OCI-M1 (cell line): ENCODE data around the gene LRBA.

ENCODE experiments used
- DNase-seq: peaks from one replicate; lab custom pipeline; 2025; lab: John Stamatoyannopoulos, UW

The LRBA gene

DNA sequence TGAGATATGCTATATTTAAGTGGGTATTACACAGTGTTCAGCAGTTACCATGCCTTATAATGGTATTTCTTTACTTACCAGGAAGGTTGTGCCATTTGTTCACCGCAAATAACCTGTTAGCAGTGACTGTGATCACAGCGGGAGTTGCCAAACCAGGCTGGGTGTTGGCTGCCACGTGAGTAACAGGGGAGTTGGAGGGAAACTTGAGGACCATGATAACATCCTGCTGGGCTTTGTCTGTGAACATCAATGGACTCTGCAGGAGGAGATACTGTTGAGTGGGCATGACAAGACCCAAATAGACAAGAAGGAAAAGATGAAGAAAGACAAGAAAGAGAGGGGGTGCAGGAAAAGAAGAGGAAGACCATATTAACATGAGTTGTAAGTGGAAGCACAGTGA lies 694.0 kb downstream of the LRBA start:
- peak; percentile 52 for DNase-seq

DNA sequence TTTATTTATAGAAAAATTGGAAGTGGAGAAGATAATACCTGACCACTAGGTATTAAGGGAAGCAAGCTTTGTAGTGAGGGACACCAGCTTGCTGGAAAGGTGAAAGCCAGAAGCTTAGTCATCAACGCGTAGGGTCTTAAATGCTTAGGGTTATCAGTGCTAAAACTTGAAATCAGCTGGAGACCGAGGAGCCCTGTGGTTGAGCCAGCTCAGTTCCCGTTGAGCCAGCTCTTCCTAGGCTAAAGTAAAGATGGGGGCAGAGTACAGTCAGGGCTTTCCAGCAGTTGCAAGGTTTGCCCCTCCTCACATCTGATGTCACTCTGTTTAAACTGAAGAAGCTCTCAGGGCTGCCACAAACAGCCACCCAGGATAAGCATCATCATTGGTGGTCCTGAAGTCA lies 696.1 kb downstream of the LRBA start:
- DNase-seq, result peak; percentile 89

DNA sequence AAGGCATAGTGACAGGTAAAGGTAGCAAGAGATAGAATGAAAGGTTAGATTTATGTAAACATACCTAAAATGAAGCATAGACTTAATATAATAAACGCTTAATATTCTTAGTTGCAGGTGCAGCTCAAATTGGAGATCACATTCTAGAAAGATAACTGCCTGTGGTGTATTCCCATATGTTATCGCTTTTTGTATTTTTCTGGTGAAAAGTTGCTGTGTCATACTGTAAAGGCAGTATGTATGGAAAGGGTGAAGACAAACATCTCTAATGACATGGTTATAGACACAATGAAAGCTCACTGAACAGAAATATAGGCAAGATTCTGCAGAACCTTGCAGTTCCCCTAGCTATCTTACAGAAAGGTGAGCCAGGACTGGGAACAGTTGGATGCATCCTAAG lies 696.6 kb downstream of the LRBA start:
- DNase-seq, result peak; percentile 81

DNA sequence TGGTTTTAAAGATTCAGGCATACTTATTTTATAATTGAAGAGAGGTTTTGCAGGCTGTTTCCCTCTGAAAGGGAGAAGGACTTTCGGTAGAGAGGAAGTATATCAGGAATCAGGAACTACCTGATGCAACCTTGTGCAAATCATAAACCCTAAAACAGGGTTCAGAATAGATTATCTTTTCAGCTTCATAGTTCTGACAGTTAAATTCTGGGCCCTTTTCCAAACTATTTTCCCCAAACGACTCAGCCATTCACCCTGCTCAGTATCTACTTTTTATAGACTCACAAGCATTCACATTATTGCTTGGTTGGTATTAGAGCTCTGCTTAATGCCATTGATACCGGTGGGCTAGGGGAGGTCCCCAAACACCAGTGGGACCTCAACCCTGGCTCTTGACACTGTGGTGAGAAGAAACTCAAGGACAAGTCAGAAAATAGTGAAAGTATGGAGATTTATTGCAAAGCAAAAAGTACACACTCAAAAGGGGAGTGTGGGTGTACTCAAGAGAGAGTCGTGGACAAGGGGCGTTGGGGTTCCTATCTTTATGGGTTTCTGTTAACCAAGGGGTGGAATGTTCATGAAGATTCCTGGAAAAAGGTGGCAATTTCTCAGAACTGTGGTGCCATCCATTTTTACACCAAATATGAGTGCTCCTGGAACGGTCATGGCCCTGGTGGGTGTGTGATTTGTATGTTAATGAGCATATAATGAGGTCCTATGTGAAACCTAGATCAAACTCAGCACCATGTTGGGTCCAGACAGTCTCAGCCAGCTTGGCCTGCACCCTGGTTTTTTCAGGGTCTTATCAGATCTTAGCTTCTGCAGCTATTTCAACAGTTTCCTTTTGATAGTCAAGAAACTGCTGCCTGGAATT lies 698.5 kb downstream of the LRBA start:
- DNase-seq, result peak; percentile 96

DNA sequence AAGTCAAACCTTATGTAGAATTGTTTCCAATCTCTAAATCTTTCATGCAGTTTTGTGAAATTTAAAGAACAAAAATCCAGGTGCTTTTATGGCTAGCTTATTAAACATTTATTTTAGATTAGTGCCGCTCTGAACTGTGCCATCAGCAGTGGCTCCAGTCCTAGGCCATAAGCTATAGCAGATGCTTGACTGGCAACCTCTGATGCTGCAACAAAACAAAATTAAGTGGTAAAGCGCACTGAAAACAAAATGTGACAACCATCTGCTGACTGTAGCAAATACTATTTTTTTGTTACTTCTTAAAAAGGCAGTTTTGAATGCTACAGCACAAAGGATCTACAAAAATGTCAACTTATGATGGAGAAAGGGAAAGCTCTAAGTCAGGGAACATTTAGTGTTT lies 699.4 kb downstream of the LRBA start:
- DNase-seq, result no peak

DNA sequence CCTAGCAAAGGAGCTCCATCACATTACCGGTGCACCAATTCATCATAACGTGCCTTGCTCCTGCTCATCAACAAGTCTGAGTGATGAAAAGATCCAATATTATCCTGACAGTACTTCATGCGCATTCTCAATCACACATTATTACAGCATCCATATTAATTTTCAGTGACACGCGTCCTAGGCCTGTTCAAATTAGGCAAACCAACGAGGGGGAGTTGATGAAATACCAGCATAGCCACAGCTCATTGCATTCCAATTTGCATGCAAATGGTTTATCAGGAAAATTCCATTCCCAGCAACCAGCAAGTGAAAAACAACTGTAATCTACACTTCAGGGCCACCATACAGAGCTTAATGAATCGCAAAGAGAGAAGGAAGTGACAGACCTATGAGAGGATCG lies 699.9 kb downstream of the LRBA start:
- DNase-seq, result no peak

DNA sequence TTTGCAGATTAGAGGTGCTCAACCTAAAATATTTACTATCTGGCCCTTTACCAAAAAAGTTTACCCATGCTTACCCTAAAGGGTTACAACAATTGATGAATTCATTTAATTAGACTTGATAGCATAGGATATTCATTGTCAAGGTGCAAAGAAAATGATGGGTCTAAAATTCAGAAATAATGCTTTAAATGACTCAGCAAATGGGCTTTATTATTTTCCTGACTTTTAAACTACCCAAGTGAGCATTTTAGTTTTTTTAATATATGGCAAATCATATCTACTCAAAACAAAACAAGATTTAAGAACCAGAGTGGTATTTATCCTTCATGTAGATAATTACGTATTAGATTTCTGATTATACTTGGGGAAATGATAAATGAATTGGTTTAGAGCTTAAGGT lies 701.1 kb downstream of the LRBA start:
- DNase-seq, result no peak

DNA sequence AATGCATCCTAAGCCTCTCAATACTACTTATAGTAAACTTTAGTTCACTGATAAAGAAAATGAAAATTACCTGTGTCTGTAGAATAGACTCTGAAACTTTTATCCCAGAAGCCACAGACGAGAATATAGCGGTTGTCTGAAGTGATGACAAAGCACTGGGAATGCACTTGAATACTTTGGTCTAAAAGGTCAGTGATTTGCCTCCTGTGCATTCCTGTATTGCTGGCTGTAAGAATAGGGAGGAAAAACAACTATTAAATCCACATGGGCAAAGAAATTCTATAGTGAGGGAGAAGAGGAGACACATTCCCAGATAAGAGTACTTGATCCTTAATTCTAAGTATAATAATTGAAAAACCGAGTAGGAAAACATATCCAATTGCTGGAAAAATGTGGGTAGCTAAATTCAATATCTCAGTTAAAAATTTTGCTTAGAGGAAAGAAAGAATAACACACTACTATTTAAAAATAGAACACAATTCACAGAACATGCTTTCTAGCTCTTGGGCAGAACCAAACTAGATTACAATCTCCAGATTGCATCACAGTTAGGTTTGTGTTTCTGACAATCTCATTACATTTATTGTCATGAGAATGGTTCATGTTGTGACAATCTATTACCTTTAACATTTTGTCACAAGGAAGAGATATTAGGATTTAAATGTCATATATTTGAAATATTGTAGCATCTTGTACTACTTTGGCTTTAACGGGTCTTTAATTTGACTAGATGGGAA lies 704.8 kb downstream of the LRBA start:
- DNase-seq, result peak; percentile 54

DNA sequence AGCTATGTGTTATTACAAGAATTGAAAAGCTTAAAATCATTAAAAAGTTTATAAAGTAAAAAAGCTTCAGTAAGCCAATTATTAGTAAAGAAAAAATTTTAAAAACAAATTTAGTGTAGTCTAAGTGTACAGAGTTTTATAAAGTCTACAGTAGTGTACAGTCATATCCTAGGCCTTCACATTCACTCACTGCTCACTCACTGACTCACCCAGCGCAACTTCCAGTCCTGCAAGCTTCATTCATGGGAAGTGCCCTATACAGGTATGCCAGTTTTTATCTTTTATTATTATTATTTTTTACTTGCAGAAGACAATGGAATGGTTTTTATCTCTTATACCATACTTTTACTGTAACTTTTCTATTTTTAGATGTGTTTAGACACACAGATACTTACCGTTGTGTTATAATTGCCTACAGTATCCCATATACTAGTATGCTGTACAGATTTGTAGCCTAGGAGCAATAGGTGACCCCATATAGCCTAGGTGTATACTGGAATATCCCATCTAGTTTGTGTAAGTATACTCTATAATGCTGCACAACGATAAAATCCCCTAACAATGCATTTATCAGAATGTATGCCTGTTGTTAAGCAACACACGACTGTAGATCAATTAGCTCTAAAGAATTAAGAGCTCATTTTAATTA lies 706.1 kb downstream of the LRBA start:
- no peak for DNase-seq

DNA sequence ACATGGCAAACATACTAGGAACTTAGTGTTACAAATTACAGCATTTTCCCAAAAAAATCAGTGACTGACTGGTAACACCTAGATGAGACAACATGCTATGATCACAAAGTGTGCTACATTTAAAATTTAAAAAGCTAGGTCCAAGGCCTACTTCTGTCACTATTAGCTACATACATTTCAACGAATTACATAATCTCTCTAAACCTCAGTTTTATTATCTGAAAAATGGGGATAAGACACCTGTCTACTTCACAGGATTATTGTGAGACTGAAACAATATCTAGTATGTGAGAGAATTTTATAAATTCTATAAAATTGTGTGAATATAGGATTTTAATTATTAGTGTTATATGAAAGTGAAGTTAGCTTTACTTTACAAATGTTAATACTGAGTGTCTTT lies 708.4 kb downstream of the LRBA start:
- no peak for DNase-seq

DNA sequence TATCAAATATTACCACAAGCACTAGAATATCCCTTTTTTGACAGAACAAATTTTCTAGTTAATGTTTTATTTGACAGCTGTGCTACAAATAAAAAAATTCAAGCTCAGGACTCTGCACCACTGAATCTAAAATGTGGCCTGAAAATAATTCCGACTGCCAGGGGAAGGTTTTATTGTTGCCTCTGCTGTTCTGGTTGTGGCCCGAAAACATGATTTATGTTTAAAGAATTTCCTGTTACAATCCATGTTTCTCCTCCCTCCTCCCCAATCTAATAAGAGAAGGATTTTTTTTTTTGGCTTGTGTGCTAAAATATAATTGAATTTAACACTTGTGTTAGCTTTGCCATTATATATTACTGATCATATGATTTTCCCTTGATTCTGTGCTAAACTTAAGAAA lies 709.1 kb downstream of the LRBA start:
- DNase-seq, result no peak

DNA sequence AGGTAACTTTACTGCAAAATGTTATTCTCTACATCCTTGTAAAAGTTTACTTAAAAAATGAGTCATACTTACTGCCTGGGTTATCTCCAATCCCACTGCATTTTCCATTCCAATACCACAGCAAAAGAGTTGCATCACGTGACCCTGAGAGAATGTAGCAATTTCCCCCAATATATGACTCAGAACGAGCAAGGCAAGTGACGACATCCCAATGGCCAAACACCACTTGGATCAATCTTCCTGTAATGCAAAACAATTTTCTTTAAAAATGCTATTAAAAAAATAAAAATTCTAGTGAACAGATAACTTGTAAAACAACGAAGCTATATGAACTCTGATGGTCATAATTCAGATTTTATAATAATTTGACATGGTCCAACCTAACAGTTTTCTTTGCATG lies 712.5 kb downstream of the LRBA start:
- peak; percentile 94 for DNase-seq

DNA sequence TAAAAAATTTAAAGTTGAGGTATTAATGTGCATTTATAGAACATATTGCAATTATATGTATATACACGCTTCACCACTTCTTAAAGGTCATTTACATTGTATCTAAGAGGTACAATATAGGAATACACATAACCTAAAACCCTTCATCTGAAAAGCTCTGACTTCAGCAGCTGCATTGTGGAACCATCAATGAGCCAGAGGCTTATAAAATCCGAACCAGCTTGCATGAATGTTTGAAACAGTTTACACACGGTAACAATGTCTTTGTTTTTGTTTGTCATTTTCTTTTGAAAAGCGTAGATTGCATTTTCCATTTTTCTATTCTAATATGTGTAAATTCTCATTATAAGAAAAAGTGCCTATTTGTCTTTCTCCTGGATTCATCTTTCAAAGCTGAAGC lies 715.3 kb downstream of the LRBA start:
- DNase-seq, result no peak

DNA sequence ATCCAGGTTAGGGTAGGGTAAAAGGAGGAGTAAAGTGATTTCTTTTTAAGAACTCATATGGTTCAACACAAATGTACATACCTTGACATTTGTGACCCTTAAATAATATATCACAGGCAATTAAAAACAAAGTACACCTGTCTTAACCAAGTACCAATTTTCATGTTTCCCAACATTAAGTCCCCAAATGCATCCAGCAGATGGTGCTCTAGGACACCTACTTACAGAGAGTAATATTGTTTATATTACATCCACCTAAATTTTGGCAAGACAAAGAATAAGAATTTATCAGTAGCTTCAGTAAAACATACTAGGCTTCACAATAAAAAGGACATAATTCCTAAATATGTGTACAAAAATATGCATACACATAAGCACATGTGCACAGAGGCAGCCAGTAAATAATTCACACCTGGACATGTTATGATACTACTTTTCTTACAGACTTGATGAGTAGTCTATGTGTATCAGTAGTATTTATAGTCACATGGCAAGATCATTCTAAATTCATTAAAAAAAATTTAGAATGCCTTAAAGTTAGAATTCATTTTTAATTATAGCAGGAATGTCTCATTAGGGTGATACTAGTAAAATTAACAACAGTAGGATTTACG lies 717.1 kb downstream of the LRBA start:
- DNase-seq, result peak; percentile 87

DNA sequence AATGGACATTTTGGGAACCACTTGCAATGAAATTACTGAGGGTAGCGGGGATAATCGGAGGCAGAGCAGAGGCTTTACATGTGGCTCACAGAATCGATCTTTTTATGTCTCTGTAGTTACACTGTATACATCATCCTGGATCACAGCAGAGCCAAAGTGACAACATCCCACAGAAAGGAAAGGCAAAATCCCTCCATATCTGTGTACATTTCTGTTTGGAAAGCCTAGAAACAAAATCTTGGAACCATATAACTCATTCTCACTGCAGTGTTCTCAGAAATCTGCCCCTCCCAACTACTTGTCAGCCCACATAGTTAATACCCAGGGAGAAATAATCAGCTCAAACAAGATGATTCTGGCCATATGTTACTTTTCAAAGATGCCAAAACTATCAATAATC lies 725.2 kb downstream of the LRBA start:
- no peak for DNase-seq

DNA sequence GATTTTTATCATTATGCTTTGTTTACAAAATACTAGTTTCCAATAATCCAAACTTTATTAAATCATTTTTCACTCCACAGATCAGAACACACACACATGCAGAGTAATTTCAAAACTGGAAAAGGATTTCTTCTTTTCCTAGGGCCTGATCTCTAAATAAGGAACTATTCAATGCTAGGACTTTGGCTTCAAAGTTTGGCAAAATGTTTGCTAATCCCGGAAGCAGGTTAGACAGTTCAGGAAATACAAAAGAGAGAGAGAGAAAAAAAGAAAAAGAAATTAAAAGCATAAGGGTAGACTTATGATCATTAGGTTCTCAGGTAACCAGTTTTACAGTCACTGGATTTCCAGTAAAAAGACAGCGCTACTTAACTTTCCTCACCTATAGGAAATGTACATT lies 725.9 kb downstream of the LRBA start:
- no peak for DNase-seq

DNA sequence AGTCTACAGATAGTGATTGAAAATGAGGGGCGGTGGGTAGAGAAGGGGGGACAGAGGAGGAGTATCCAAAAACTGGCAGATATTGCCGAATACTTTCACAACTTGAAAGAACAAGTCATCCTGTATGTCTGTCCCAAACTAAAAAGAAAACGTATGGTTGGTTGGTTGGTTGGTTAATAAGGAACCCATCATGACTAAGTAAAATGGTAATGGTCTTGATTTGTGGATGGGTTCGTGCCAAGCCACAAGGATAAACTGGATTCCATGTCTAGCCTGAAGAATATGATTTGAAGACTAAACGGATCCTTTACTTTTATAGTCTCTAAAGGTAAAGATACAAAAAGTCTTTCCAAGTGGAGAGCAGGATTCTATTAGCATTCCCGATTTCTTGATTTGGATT lies 728.4 kb downstream of the LRBA start:
- DNase-seq, result no peak

DNA sequence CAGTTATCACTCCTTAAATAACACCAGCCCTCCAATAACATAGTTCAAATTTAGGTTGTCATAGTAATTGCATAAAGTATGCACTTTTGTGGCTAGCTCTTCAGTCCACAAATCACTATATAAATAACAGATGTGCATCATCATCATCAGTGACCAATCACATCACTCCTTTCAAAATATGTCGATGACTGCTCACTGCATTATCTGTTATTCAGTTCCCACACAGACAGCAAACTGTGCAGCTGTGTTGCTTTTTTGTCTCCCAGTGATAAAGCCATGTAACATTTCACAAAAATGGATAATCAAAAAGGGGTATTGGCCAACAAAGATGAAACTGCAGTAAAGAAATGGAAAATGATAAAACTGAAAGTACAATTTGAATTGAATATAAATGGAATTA lies 731.4 kb downstream of the LRBA start:
- peak; percentile 32 for DNase-seq

DNA sequence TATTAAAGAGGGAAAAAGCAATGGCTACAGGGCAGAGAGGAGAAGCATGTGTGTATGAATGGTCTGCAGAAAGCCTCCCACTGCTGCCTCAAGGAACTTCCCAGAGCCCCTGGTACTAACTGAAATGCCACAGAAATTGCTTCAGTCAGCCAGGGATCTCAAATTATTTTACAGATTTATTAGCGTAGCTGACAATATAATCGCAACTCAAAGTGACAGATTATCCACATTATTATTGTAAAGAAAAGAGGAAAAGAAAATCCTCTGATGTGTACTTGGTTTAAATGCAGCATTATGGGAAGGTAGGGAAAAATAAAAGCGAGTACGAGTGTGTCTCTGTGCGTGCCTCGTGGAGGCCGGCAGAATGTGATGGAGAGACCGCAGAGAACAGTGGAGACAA lies 734.1 kb downstream of the LRBA start:
- DNase-seq, result no peak

DNA sequence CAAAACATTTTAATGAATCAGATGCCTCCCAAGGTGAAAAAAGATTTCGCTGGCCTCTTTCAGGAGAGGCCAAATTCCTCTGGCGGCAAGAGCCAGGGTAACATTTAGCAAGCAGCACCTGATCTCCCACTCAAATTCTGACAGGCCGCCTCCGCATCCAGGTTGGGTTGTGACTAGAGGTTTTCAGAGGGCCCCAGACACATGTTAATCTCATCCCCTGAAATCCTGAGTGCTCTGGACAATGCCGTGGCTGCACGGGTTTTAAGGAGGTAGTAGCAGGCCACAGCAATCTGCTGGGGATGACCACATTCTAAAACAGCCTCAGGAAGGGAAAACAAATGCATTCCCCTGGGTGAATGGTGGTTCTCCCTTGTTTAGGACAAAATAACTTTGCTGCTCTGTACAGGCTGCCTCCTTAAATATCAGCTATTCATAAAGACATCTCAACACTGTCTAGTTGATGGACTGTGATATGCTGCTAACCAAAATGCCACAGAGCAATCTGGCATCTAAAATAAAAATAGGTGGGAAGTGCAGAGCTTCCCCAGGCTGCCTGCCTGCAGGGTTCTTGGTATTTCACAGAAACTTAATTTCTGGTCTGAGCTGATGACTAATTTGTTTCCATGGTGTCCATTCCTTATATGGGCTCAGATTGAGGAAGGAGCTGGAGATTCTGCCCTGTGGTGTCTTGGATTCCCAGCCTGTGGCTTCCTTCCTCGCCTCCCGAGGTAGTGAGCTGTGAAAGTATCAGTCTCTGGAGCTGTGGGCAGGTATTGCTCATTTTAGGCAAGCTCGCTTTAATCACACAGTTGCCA lies 734.8 kb downstream of the LRBA start:
- peak; percentile 77 for DNase-seq

DNA sequence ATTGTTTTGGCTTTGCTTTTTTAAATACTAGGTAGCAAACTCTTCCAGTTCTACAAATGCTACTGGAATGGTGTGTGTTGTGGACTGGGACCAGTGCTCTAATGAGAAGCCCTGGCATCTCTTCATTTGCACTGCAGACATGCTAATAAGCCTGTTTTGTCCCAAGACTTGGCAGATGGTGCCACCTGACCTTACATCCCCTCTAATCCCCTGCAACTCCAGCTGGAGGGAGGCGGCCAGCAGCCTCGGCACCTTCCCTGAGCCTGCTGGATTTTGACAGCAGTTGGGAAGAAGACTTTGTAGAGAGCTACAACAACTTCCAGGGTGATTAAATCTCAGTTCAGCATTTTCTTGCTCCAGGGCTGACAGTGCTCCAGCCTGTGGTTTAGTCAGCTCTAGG lies 736.9 kb downstream of the LRBA start:
- no peak for DNase-seq

DNA sequence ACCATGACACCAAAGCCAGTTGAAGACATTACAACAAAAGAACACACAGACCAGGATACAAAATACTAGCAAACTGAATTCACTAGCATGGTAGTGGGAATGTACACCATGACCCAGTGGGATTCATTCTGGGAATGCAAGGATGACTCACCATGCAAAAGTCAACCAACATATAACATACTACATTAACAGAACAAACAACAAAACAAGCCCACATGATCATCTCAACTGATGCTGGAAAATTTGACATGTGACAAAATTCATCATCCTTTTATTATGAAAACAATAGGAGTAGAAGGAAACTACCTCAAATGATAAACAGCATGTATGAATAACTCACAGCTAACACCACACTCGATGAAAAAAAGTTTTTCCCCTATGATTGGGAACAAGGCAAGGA lies 746.6 kb downstream of the LRBA start:
- no peak for DNase-seq
